AG04449 (cell line): ENCODE data around the gene YAF2.

Experiments
- CTCF ChIA-PET: fragments of 350-600 bp; formaldehyde crosslinking; extraction: SDS; loops from one replicate; lab custom pipeline; 2021; ENCODE audit warnings: antibody characterized with exemption; lab: Yijun Ruan, JAX
- POLR2A ChIA-PET: fragments of 400-600, 350-600 bp; formaldehyde crosslinking; extraction: SDS; loops from one replicate; lab custom pipeline; 2020; ENCODE audit warnings: antibody characterized with exemption, inconsistent platforms; lab: Yijun Ruan, JAX
- DNase-seq: peaks from one replicate; pipeline ENCODE4 v3.0.0-alpha.2; 2010; ENCODE audit warnings: low read depth, low spot score
- H3K4me3 ChIP-seq: 2 replicates; pipeline ENCODE4 v1.5.1; 2011; ENCODE audit warnings: low read depth, mild to moderate bottlenecking, control low read depth, low read length
- TF ChIP-seq, protein P1 (sequence below): IDR thresholded peaks from one replicate; pipeline ENCODE4 v1.5.1; 2011; ENCODE audit warnings: mild to moderate bottlenecking, moderate library complexity, low read length, control low read depth, inconsistent platforms; ENCODE audit not compliant: insufficient read depth; ENCODE audit errors: missing control alignments

Gene YAF2

DNA sequence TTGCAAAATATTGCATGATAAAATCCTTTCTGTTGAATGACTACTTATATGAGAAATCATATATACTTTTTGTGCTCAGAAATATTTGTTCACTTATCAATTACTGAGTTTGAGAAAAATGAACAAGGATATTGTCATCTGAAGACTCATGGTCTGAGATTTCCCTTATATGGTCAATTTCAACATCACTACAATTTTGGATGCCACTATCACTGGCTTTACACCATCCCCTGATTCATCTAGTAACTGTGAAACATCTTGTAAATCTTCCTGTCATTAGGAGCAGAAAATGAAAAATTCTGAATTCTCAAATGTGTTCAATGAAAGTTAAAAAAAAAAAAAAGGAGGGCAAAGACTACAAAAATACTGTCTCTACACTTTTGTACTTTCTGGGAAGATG lies 71.5 kb downstream of the YAF2 start:
- TF ChIP-seq, protein P1, sequence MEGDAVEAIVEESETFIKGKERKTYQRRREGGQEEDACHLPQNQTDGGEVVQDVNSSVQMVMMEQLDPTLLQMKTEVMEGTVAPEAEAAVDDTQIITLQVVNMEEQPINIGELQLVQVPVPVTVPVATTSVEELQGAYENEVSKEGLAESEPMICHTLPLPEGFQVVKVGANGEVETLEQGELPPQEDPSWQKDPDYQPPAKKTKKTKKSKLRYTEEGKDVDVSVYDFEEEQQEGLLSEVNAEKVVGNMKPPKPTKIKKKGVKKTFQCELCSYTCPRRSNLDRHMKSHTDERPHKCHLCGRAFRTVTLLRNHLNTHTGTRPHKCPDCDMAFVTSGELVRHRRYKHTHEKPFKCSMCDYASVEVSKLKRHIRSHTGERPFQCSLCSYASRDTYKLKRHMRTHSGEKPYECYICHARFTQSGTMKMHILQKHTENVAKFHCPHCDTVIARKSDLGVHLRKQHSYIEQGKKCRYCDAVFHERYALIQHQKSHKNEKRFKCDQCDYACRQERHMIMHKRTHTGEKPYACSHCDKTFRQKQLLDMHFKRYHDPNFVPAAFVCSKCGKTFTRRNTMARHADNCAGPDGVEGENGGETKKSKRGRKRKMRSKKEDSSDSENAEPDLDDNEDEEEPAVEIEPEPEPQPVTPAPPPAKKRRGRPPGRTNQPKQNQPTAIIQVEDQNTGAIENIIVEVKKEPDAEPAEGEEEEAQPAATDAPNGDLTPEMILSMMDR = no peak
- ChIA-PET CTCF (interaction anchor here (1.0 kb wide), 1 partner anchor 891 kb away, joined by 3 read pairs; no protein-coding TSS in a partner anchor), POLR2A (no interaction called here)
- no peak overlapping the region for H3K4me3 ChIP-seq
- no peak for DNase-seq

DNA sequence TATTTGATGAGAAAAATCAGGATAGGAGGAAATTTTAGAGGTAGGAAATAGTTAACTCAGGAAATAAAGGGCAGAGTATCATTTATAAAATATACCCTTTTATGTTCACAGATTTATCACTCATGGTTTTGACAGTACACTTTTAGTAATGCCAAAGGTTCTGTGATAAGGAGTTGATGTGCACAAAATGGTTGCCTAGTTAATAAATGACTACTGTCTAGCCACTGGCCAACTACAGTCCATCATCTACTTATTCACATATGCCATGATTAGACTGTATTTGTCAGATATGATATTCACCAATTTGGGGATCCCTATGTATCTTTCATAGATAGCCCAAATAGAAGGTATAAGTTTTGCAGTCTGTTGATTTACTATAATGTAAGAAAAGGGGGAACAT lies 74.1 kb downstream of the YAF2 start:
- ChIA-PET POLR2A (no interaction called here), CTCF (no interaction called here)
- TF ChIP-seq, protein P1 = no peak
- H3K4me3 ChIP-seq = no peak overlapping the region
- no peak for DNase-seq

DNA sequence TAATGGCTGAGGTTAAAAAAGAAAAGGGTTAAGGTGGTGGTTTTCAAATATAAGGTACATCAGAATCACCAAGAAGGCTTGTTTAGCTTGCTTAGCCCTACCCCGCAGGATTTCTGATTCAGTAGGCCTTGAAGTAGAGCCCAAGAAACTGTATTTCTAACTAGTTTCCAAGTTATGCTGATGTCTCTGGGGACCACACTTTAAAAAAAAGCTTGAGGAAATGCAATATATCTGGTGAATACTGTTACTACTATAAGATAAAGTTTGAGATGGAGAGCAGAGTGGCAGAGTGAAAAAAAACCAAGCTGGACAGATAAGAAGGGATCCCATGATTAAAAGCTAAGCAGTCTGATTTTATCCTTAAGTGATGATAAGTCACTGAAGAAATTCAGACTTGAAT lies 75.1 kb downstream of the YAF2 start:
- no peak for DNase-seq
- TF ChIP-seq, protein P1 = no peak
- no peak overlapping the region for H3K4me3 ChIP-seq
- CTCF ChIA-PET = interaction anchor here (0.7 kb wide), 1 partner anchor 209 kb away, joined by 3 read pairs; no protein-coding TSS in a partner anchor
- POLR2A ChIA-PET = no interaction called here

DNA sequence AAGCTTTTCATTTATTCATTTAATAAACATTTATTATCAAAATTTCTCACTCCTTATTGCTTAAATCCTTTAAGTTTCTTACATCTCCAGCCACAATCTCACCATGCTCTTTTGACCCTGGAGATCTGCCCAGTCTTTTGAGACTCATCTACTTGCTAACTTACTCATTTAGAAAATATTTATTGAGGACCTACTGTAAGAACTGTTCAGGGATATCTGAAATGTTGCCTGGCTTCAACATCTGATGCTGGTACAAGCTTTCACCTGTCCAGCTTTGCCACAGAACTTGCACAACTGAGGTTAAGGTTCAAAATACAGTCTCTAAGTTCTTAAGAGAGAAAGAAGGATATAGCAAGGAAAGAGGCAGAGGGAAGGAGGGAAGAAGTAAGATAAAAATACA lies 75.9 kb downstream of the YAF2 start:
- TF ChIP-seq, protein P1 = no peak
- CTCF ChIA-PET = no interaction called here

DNA sequence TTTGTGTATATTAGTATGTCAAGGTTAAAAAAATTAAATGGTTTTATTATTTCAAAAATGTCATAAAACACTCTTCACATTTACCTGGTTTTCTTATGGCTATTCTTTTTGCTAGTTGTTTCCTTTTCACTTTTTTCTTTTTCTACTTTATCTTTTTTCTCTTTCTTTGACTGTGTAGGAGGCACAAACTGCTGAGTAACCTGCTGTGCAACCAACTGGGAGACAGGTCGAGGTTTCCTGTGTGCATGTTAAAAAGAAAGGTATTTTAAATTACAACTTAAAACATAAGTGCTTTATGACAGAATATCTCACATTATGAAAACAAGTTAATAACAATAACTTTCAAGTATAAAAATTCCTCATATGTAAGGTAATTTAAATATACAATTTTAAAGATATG lies 76.5 kb downstream of the YAF2 start:
- POLR2A ChIA-PET = no interaction called here
- no peak for DNase-seq
- TF ChIP-seq, protein P1 = no peak
- CTCF ChIA-PET = no interaction called here
- H3K4me3 ChIP-seq = no peak overlapping the region

More for the DNA sequence above, 75.9 kb downstream of the YAF2 start:
- no peak overlapping the region for H3K4me3 ChIP-seq
- POLR2A ChIA-PET = no interaction called here
- DNase-seq = no peak

DNA sequence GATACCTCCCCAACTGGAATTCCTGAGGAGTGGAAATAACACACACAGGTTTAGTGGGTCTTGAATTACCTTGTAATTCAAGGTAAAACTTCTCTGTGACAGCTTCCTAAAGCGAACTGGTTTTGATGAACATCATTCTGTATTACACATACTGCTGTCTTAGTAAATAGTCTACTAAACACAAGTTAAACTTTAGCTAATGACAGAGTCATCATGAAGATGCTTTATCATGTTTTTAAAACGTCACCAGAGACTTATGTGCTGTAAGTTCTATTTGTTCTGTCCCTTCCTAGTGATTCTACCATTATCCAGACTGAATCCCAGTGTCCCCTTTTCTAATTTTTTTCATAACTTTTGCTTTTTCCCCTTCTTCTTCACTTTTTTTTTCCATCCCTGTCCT lies 81.8 kb downstream of the YAF2 start:
- DNase-seq = no peak
- TF ChIP-seq, protein P1 = no peak
- POLR2A ChIA-PET = no interaction called here
- no peak overlapping the region for H3K4me3 ChIP-seq
- CTCF ChIA-PET = interaction anchor here (0.6 kb wide), 1 partner anchor 1573 kb away, joined by 4 read pairs; no protein-coding TSS in a partner anchor
